IgD-negative memory B cell (primary cell): ENCODE results near the gene GDI2. TPM values are rescaled to one million over a fixed set of nuclear protein-coding genes. Genes with fewer than 3 reads are reported as not detected.
"Not testable (repeated sequence)": the region's sequence is repeated elsewhere in the genome, so short reads cannot be mapped to it uniquely, and the experiment has no call there.

Source experiments
- H3K27ac Mint-ChIP-seq, 3 donors: one replicate each; pipeline ENCODE4 v1.8.0; 2020 to 2022; ENCODE audit warnings: mild to moderate bottlenecking in 3 of 3, mixed read lengths in 3 of 3, moderate library complexity in 1 of 3
- H3K27me3 Mint-ChIP-seq: one replicate; pipeline ENCODE4 v1.8.0; 2021; ENCODE audit warnings: mixed read lengths
- H3K36me3 Mint-ChIP-seq: one replicate; pipeline ENCODE4 v1.8.0; 2020; ENCODE audit warnings: mild to moderate bottlenecking, mixed read lengths
- H3K4me1 Mint-ChIP-seq, 3 donors: one replicate each; pipeline ENCODE4 v1.8.0; 2020 to 2022; ENCODE audit warnings: mixed read lengths in 3 of 3, mild to moderate bottlenecking in 1 of 3
- H3K4me3 Mint-ChIP-seq, 4 donors: one replicate each; pipeline ENCODE4 v1.8.0; 2020 to 2022; ENCODE audit warnings: mild to moderate bottlenecking in 4 of 4, mixed read lengths in 4 of 4, moderate library complexity in 3 of 4
- H3K9me3 Mint-ChIP-seq, 3 donors: one replicate each; pipeline ENCODE4 v1.8.0; 2020 to 2021; ENCODE audit warnings: mixed read lengths in 3 of 3, mild to moderate bottlenecking in 1 of 3
- polyA plus RNA-seq: library from polyadenylated mRNA; unstranded; fragments of 300-500 nt; fragmentation: Illumina TruSeq; gene quantifications from one replicate; pipeline ENCODE4 v1.2.3, GENCODE V29; 2021

Gene GDI2
- polyA plus RNA-seq, 1 donor from 2014 or later = 248 TPM

DNA sequence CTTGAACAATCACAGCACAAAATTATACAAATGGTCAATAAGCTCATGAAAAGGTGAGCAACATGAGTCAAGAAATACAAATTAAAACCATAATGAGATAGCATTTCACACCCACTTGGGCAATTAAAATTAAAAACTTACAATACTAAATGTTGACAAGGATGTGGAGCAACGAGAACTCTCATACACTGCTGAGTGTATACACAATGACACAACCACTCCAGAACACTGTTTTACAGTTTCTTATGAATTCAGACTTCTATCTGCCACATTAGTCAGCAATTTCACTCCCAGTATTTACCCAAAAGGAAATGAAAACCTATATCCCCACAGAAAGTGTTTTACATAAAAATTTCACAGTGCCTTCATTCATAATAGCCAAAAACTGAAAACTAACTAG, 31.1 kb downstream of the GDI2 start:
- Mint-ChIP-seq H3K4me3 (no peak overlapping the region), H3K9me3 (peaks cover 0 to 9% (median 2%) of the 10 kb centered on the region in 3 donors), H3K4me1 (peaks cover 27 to 40% (median 34%) of the 10 kb centered on the region in 3 donors), H3K36me3 (peaks cover 35% of the 10 kb centered on the region), H3K27me3 (no peaks in the 10 kb centered on the region), H3K27ac (peak overlapping the region; percentile 8 to 72 (median 51))

DNA sequence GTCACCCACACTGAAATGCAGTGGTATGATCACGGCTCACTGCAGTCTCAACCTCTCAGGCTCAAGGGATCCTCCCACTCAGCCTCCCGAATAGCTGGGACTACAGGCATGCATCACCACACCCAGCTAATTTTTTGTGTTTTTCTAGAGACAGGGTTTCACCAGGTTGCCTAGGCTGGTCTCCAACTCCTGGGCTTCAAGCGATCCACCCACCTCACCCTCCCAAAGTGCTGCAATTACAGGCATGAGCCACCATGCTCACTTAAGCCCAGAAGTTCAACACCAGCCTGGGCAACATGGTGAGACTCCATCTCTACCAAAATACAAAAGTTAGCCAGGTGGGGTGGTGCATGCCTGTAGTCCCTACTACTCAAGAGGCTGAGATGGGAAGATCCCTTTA, 33.5 kb downstream of the GDI2 start:
- Mint-ChIP-seq H3K27me3 (no peaks in the 10 kb centered on the region), H3K36me3 (peaks cover 35% of the 10 kb centered on the region), H3K27ac (no peak overlapping the region), H3K4me3 (peak overlapping the region in 1 of 4 donors; percentile 45), H3K4me1 (peaks cover 31 to 47% (median 46%) of the 10 kb centered on the region in 3 donors), H3K9me3 (peaks cover 0 to 9% (median 2%) of the 10 kb centered on the region in 3 donors)

- H3K27me3 Mint-ChIP-seq, H3K4me3 Mint-ChIP-seq, H3K9me3 Mint-ChIP-seq: not testable (repeated sequence)
- peak overlapping the region in 1 of 3 donors; percentile 67 for H3K27ac Mint-ChIP-seq
- H3K4me1 Mint-ChIP-seq = peaks cover 30 to 40% (median 38%) of the 10 kb centered on the region in 3 donors
- H3K36me3 Mint-ChIP-seq = peaks cover 21% of the 10 kb centered on the region
Measured at GRCh38 chr10:5777758-5778157, 35.5 kb downstream of the GDI2 start.

GRCh38 chr10:5776881-5777197, 36.4 kb downstream of the GDI2 start:
- H3K36me3 Mint-ChIP-seq = peaks cover 16% of the 10 kb centered on the region
- peaks cover 23 to 32% (median 30%) of the 10 kb centered on the region in 3 donors for H3K4me1 Mint-ChIP-seq
- no peak overlapping the region for H3K4me3 Mint-ChIP-seq
- no peaks in the 10 kb centered on the region for H3K27me3 Mint-ChIP-seq
- no peaks in the 10 kb centered on the region for H3K9me3 Mint-ChIP-seq
- peak overlapping the region in 2 of 3 donors; percentile 50 to 83 for H3K27ac Mint-ChIP-seq

DNA sequence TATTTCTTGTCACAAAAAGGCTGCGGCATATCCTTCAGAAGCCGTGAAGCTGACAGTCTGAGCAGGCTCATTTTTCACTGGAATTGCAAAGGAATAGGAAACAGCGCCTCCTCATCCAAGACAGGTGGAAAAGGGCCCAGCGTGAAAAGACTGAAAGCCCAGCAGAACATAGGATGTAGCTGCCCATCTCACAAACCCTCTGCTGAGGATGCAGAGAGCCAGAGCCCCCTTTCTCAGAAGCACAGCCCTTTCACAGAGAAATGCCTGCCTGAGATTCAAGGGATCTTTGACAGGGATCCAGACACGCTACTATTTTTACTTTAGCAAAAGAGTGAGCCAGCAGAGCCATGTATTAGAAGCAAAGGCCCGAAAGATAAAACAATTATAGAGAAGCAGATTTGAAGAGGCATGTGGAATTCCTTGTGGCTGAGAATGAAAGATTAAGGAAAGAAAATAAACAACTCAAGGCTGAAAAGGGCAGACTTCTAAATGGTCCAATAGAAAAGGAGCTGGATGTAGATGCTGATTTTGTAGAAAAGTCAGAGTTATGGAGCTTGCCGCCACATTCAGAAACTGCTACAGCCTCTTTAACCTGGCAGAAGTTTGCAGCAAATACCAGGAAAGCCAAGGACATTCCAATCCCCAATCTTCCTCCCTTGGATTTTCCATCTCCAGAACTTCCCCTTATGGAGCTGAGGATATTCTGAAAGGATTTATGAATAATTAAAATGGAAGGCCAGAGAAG, 36.9 kb downstream of the GDI2 start:
- Mint-ChIP-seq H3K27me3 (no peaks in the 10 kb centered on the region), H3K4me1 (peaks cover 23 to 31% (median 30%) of the 10 kb centered on the region in 3 donors), H3K9me3 (no peaks in the 10 kb centered on the region), H3K4me3 (peak overlapping the region in 1 of 4 donors; percentile 12), H3K36me3 (peaks cover 16% of the 10 kb centered on the region), H3K27ac (peak overlapping the region; percentile 83 to 94 (median 86))

DNA sequence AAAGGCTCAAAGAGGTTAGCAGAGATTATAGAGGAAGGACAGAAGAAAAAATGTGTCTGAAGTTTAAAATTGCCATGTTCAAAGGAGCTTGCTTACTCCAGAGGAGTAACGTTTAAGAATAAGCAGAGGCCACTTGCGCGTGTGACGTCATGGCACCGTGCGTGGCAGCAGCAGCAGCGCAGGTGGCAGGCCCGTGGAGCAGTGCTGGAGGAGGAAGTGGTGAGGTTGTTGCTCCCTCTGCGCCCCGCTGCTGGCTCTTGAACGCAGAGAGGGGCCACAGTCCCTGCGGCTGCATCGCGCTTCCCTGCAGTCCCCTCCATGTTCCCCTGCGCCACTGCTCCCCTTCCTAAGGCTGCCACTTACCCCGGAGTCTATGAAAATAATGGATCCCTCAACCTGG, 37.5 kb downstream of the GDI2 start:
- Mint-ChIP-seq H3K36me3 (peaks cover 16% of the 10 kb centered on the region), H3K9me3 (no peaks in the 10 kb centered on the region), H3K4me1 (peaks cover 23 to 28% (median 27%) of the 10 kb centered on the region in 3 donors), H3K4me3 (peak overlapping the region in 2 of 4 donors; percentile 29 to 49), H3K27me3 (no peaks in the 10 kb centered on the region), H3K27ac (peak overlapping the region; percentile 86 to 94 (median 93))

DNA sequence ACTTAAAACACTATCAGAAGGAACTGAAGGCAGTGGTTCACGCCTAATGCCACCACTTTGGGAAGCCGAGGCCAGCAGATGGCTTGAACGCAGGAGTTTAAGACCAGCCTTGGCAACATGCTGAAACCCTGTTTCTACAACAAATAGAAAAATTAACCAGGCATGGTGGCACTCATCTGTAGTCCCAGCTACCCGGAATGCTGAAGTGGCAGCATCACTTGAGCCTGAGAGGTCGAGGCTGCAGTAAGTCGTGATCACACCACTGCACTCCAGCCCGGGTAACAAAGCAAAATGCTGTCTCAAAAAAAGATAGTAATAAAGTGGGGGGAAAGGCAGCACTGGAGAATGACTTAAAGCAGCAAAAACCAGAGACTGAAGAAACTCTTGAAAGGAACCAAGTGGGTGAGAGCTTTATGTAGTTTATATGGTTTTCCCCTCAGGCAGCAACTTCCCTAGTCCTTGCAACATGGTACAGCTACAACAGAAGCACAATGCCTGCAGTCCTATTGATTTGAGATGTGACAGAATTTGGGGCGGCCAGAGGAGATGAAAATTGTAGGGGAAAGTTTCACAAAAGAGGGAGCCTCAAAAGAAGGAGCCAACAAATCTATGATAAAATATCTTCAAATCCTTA, 38.1 kb downstream of the GDI2 start:
- no peaks in the 10 kb centered on the region for H3K9me3 Mint-ChIP-seq
- H3K27ac Mint-ChIP-seq = peak overlapping the region; percentile 86 to 94 (median 93)
- peak overlapping the region in 2 of 4 donors; percentile 29 to 49 for H3K4me3 Mint-ChIP-seq
- H3K27me3 Mint-ChIP-seq = no peaks in the 10 kb centered on the region
- peaks cover 20 to 25% (median 25%) of the 10 kb centered on the region in 3 donors for H3K4me1 Mint-ChIP-seq
- peaks cover 14% of the 10 kb centered on the region for H3K36me3 Mint-ChIP-seq

GRCh38 chr10:5766189-5766588, 47.0 kb downstream of the GDI2 start:
- H3K4me1 Mint-ChIP-seq = peaks cover 0 to 3% (median 1%) of the 10 kb centered on the region in 3 donors
- H3K27ac Mint-ChIP-seq = peak overlapping the region in 2 of 3 donors; percentile 50 to 77
- no peaks in the 10 kb centered on the region for H3K27me3 Mint-ChIP-seq
- H3K9me3 Mint-ChIP-seq = no peaks in the 10 kb centered on the region
- H3K4me3 Mint-ChIP-seq = no peak overlapping the region
- H3K36me3 Mint-ChIP-seq = peaks cover 3% of the 10 kb centered on the region

DNA sequence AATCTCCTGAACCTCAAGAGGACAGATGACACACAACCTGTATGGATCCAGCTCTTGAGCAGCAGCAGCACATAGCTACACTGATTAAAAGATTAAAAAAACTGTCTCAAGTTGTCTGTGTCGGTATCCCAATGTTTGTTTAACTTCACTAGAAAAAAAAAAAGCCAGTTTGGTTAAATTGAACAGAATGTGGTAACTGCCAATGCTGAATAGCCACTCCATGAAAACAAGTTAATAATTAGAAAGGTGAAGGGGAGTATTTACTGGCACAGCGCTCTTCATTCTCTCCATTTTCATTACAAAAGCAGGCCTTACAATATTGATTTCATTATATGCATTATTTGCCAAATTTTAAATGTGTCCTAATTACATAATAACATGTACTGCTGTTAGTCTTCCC, 47.6 kb downstream of the GDI2 start:
- no peak overlapping the region for H3K4me3 Mint-ChIP-seq
- no peaks in the 10 kb centered on the region for H3K27me3 Mint-ChIP-seq
- peaks cover 0 to 3% (median 1%) of the 10 kb centered on the region in 3 donors for H3K4me1 Mint-ChIP-seq
- H3K36me3 Mint-ChIP-seq = peaks cover 3% of the 10 kb centered on the region
- peak overlapping the region in 1 of 3 donors; percentile 50 for H3K27ac Mint-ChIP-seq
- no peaks in the 10 kb centered on the region for H3K9me3 Mint-ChIP-seq

DNA sequence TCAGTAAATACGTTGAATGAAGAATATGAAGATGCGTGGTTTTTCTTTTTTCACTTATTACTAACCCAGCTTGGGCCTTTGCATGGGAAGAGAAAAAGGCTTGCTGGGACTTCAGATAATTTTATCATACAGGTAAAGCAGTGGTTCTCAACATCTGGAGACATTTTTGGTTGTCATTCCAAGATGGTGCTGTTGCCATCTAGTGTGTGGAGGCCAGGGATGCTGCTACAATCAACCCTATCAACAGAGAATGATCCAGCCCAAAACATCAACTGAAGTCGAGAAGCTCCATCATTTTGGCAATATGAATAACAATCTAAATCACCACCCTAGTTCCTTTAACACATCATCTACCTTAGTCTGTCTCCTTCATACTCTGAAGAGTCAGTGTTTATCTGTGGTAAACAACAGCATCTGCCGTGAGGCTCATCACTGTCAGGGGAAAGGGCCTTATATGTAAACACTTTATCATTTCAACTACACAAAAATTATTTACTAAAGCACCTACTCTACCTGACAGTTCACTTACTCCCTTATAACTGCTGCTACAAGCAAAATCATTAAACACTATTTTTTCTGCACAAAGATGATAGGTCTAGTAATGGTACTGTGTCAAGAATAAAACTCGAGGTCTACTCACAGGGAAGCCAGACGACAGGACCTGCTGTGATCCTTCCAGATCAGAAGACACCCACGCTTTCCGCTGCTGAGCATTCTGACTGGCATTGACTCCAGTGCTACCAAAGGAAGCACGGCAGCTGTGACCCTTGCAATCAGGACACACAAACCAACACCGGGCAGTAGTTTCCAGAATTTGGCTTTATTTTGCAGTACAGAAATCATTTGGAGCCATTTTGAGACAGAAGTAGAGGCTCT, 48.6 kb downstream of the GDI2 start:
- Mint-ChIP-seq H3K27me3 (no peaks in the 10 kb centered on the region), H3K4me1 (peaks cover 0 to 3% (median 1%) of the 10 kb centered on the region in 3 donors), H3K9me3 (no peaks in the 10 kb centered on the region), H3K27ac (peak overlapping the region in 2 of 3 donors; percentile 18 to 67), H3K4me3 (no peak overlapping the region), H3K36me3 (peaks cover 7% of the 10 kb centered on the region)

DNA sequence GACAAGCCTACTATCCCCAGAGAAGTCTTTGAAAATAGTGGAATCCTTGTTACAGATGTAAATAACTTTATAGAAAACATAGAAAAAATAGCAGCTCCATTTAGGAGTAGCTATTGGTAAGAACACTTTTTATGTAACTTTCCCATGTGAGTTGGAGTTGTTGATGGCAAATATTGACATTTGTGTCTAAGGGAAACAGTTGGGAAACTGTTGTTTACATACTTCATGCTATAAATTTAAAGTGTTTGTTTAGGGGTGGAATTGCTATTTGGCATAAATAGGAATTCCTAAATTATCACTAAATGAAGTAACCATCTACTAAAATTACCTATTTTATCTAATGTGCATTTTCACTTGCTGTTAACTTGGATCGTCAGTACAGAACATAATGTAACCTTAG, 50.7 kb downstream of the GDI2 start:
- Mint-ChIP-seq H3K4me3 (no peak overlapping the region), H3K27ac (no peak overlapping the region), H3K27me3 (no peaks in the 10 kb centered on the region), H3K9me3 (no peaks in the 10 kb centered on the region), H3K36me3 (peaks cover 5% of the 10 kb centered on the region), H3K4me1 (peaks cover 0 to 3% (median 3%) of the 10 kb centered on the region in 3 donors)

GRCh38 chr10:5761220-5761619, 52.0 kb downstream of the GDI2 start:
- peaks cover 0 to 3% (median 3%) of the 10 kb centered on the region in 3 donors for H3K4me1 Mint-ChIP-seq
- peaks cover 7% of the 10 kb centered on the region for H3K36me3 Mint-ChIP-seq
- no peak overlapping the region for H3K4me3 Mint-ChIP-seq
- no peaks in the 10 kb centered on the region for H3K27me3 Mint-ChIP-seq
- H3K27ac Mint-ChIP-seq = no peak overlapping the region
- no peaks in the 10 kb centered on the region for H3K9me3 Mint-ChIP-seq

GRCh38 chr10:5760515-5760914, 52.7 kb downstream of the GDI2 start:
- H3K4me3 Mint-ChIP-seq = no peak overlapping the region
- no peaks in the 10 kb centered on the region for H3K9me3 Mint-ChIP-seq
- H3K27ac Mint-ChIP-seq = no peak overlapping the region
- peaks cover 7% of the 10 kb centered on the region for H3K36me3 Mint-ChIP-seq
- no peaks in the 10 kb centered on the region for H3K27me3 Mint-ChIP-seq
- peaks cover 0 to 3% (median 3%) of the 10 kb centered on the region in 3 donors for H3K4me1 Mint-ChIP-seq

DNA sequence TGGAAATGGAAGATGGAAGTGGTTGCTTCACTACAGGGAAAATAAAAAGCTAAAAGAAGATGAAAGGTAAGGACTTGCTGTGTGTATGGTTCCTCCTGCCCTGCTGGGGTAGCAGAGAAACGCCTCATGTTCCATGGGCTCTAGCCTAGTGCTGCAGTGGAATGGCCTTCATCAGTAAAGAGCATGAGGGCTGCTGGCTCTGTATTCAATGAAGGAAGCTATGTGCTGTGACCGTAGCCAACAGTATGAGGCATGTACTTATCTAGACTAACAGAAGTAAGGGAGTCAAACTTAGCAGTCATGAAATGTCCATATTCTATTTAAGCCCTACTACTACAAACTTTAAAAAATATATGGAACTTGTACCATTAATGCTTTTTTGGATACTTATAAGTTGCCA, 54.3 kb downstream of the GDI2 start:
- no peaks in the 10 kb centered on the region for H3K27me3 Mint-ChIP-seq
- H3K4me1 Mint-ChIP-seq = peaks cover 0 to 2% (median 0%) of the 10 kb centered on the region in 3 donors
- H3K36me3 Mint-ChIP-seq = peaks cover 7% of the 10 kb centered on the region
- H3K4me3 Mint-ChIP-seq = no peak overlapping the region
- H3K27ac Mint-ChIP-seq = peak overlapping the region in 2 of 3 donors; percentile 53 to 87
- H3K9me3 Mint-ChIP-seq = no peaks in the 10 kb centered on the region
